ENCODE data around the gene TFR2. TPM values are rescaled to one million over a fixed set of nuclear protein-coding genes. Genes with fewer than 3 reads are reported as not detected.

Gene TFR2
- total and polyA plus RNA-seq, 11 donors = 0.08 to 0.59 (median 0.40) TPM; not detected in 5

- H3K9me3 ChIP-seq = no peaks in the 10 kb centered on the region
- ATAC-seq (peak; percentile 89 to 99 (median 96)), DNase-seq (peak; percentile 78 to 91 (median 84))
- H3K4me1 ChIP-seq = peaks cover 0 to 12% (median 4%) of the 10 kb centered on the region in 12 donors
- H3K27me3 ChIP-seq = no peaks in the 10 kb centered on the region
- peak overlapping the region in 1 of 12 donors; percentile 67 for H3K27ac ChIP-seq
- H3K4me3 ChIP-seq = peak overlapping the region in 9 of 12 donors; percentile 26 to 51 (median 43)
- 5 to 20% (median 11%) methylated on average over 6 to 37 of the region's 37 CpGs for WGBS, 4 donors
- intact Hi-C loops (cut with DNase I) = loop anchor here in 2 of 10 donors (5.0 kb wide), 2 partner anchors 41 to 46 kb away; partner anchors contain the start of gene GNB2 (in 1 of the 2)
- H3K36me3 ChIP-seq = no peaks in the 10 kb centered on the region
- no peak for TF ChIP-seq CTCF (IDR thresholded peaks at IDR 0.05)
- TF ChIP-seq POLR2A (IDR thresholded peaks at IDR 0.05) = no peak
Measured at GRCh38 chr7:100626530-100627237, 14.7 kb downstream of the TFR2 start.

- 10 to 23% (median 18%) methylated on average over 3 of the region's 3 CpGs for WGBS, 4 donors
- ATAC-seq = no peak
Measured at GRCh38 chr7:100626055-100626454, 15.3 kb downstream of the TFR2 start.

GRCh38 chr7:100623951-100624824 lies 17.2 kb downstream of the TFR2 start:
- DNase-seq (no peak), ATAC-seq (no peak)
- no peaks in the 10 kb centered on the region for H3K9me3 ChIP-seq
- peaks cover 0 to 12% (median 4%) of the 10 kb centered on the region in 12 donors for H3K4me1 ChIP-seq
- H3K36me3 ChIP-seq = peaks cover 0 to 6% (median 0%) of the 10 kb centered on the region in 9 donors
- 82 to 93% (median 88%) methylated on average over 15 of the region's 15 CpGs for WGBS, 4 donors
- TF ChIP-seq POLR2A (IDR thresholded peaks at IDR 0.05) (no peak), CTCF (IDR thresholded peaks at IDR 0.05) (no peak)
- H3K27me3 ChIP-seq = no peaks in the 10 kb centered on the region
- intact Hi-C loops (cut with DNase I) = loop anchor here in 1 of 10 donors (5.0 kb wide), 1 partner anchor 63 kb away; no protein-coding TSS in a partner anchor
- no peak overlapping the region for H3K4me3 ChIP-seq
- no peak overlapping the region for H3K27ac ChIP-seq

More at GRCh38 chr7:100626055-100626454, 15.3 kb downstream of the TFR2 start:
- Histone ChIP-seq H3K9me3 (no peaks in the 10 kb centered on the region), H3K27me3 (no peaks in the 10 kb centered on the region), H3K27ac (no peak overlapping the region), H3K4me3 (peak overlapping the region in 9 of 12 donors; percentile 26 to 51 (median 43)), H3K36me3 (no peaks in the 10 kb centered on the region), H3K4me1 (peaks cover 0 to 12% (median 4%) of the 10 kb centered on the region in 12 donors)
- TF ChIP-seq CTCF (IDR thresholded peaks at IDR 0.05) (no peak), POLR2A (IDR thresholded peaks at IDR 0.05) (no peak)
- DNase-seq = no peak
- intact Hi-C loops (cut with DNase I) = loop anchor here in 2 of 10 donors (5.0 kb wide), 2 partner anchors 41 to 46 kb away; partner anchors contain the start of gene GNB2 (in 1 of the 2)

Measured in heart left ventricle (tissue), 16 donors.